NCI-H748 treated with DMSO at 0.1 percent for 48 hours (cell line): ENCODE data around the gene GDA.
"Not testable (repeated sequence)": the region's sequence is repeated elsewhere in the genome, so short reads cannot be mapped to it uniquely, and the experiment has no call there.

ENCODE experiments used
- DNase-seq: peaks from one replicate; lab custom pipeline; 2025; lab: John Stamatoyannopoulos, UW

GDA gene

DNA sequence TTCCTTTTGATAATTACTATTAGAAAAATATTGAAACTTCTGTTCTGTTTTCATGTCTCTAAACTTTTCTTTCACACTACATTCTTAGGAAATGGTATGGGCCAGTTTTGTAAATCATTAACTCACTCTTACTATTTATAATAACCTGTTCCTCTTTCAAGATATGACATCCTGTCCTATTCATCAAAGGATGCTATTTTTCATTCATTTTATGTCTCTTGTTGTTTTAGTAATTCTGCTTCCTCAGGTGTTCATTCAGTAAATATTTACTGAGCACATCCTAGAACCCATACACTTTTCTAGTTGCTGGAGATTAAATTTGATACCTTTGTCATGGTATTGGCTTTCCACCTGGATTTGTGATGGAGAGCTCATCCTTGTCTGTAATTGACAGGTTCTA, 58.0 kb downstream of the GDA start:
- no peak for DNase-seq

GRCh38 chr9:72210522-72210921, 61.3 kb downstream of the GDA start:
- DNase-seq = no peak

- DNase-seq = no peak
Observed at GRCh38 chr9:72211047-72211446, 61.8 kb downstream of the GDA start.

DNA sequence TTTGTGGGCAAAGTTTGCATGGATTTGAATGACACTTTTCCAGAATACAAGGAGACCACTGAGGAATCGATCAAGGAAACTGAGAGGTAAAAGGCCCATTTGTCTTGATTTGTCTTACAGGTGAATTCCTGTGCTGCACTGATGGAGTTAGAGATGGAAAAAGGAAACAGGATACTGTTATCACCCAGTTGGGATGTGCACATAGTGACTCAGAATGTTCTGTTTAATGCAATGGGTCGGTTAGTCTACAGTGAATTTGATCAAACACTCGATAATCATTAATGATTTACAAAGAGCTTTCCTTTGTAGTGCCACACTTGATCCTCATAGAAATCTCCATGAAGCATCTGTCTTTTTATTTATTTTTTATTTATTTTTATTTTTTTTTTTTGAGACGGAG, 64.7 kb downstream of the GDA start:
- no peak for DNase-seq

GRCh38 chr9:72217306-72217842, 68.1 kb downstream of the GDA start:
- DNase-seq = no peak

DNA sequence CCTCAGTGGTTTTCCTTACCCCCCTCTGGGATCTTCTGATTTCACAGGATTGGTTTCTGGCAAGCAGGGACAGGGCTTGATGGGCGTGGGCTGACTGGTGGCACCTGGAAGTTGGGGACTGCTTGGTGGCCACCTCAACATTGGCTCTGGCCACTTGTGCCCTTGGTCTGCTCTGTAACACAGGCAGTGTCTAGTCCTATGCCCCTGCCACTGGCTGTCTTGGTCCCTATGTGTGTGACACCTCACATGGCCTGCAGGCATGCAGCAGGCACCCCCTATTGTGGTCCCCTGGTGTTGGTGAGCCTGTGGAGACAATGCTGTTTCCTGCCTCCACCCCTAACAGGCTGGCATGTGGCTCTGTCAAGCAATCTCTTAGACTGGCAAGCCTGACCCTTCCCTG, 71.3 kb downstream of the GDA start:
- no peak for DNase-seq

- no peak for DNase-seq
Observed at GRCh38 chr9:72226146-72226812, 77.0 kb downstream of the GDA start.

DNA sequence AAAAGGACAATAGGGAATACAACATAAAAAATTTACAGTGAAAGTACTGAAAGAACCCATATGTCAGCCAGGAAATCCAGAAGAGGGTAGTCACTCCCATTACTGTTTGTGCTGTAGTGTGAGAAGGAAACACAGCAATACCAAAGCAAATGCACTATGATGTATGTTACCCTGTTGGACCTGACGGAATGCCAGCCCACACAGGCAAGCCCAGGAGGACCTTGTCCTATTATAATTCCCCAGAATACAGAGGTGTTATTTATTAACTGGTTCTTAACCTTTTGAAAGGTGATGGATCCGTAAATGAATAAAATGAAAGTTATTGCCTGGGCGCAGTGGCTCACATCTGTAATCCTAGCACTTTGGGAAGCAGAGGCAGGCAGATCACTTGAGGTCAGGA, 79.0 kb downstream of the GDA start:
- no peak for DNase-seq

DNA sequence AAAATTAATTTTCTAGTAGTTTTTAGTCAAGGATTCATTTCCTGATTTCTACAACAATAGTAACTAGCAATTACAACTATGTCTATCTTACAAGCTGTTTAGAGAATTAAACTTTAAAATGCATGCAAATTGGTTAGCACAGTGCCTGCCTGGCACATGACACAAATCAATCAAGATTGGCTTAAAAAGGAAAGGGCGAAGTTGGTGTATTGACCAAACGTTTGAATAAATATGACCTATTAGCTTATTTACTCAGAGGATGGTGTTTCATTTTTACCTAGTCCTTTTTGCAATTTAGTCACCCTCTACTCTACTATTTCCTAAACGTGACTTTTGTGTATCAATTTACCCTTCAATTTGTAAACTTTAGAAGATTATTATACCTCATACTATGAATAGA, 83.5 kb downstream of the GDA start:
- DNase-seq = no peak

DNA sequence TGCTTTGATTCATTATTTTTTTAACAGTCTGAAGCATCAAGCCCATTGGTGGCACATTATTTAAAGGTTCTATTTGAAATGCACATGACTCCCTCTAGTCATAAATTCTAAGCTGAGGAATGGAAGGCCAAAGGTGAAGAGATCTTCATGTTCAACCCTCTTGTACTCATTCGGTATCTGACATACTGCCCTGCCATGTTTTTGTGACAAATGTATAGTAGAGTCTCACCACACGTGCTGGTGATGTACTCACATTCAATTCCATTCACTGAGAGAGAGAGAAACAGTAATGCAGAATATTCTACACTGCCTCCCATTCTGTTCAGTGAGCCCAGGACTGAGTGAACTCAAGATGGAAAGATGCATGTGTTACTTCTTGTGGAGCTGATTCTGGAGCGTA, 98.3 kb downstream of the GDA start:
- DNase-seq = no peak

DNA sequence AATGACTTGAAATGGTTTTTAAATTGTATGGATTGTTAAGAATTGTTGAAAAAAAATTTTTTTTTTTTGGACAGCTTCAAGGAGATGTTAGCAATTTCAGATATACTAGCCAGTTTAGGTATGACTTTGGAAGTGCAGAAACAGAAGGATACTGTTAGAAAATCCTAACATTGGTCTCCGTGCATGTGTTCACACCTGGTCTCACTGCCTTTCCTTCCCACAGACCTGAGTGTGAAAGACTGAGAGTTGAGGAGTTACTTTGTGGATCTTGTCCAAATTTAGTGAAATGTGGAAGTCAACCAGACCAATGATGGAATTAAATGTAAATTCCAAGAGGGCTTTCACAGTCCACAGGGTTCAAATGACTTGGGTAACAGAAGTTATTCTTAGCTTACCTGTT, 102.3 kb downstream of the GDA start:
- DNase-seq = no peak

GRCh38 chr9:72254901-72255545, 105.8 kb downstream of the GDA start:
- no peak for DNase-seq

- no peak for DNase-seq
Observed at GRCh38 chr9:72255569-72255968, 106.3 kb downstream of the GDA start.

DNA sequence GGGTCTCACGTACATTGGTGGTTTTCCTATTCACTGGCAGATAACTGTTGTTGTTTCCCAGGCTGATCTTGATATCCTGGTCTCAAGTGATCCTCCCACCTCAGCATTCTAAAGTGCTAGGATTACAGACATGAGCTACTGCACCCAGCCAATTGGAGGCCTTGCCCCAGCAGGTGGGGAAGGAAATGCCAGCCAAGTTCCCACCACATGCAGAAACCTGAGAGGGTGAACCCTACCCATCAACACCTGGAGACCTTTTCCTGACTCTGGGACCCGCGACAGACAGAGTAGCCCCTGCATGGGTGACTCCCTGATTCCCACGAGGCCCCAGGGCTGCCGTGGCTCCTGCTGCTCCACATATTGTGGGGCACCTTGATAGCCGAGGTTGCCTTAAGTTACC, 107.7 kb downstream of the GDA start:
- DNase-seq = no peak

- DNase-seq = no peak
Observed at GRCh38 chr9:72257814-72258213, 108.6 kb downstream of the GDA start.

DNA sequence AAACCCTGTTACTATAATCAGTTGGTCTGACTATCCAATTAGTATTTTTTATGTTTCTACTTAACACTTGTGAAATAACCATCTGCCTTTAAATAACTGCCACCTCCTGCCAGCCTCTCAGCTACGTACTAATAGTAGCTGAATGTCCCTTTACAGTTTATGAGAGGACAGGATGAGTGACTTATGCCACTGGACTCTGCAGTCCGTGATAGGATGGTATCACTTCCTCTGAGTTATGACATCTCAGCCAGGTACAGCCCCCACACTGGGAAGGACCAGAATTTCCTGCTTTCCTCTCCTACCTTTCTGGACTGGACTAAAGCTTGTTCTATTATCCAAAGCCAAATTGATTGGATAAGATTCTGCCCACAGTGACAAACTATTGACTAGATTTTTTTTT, 112.8 kb downstream of the GDA start:
- DNase-seq = no peak

DNA sequence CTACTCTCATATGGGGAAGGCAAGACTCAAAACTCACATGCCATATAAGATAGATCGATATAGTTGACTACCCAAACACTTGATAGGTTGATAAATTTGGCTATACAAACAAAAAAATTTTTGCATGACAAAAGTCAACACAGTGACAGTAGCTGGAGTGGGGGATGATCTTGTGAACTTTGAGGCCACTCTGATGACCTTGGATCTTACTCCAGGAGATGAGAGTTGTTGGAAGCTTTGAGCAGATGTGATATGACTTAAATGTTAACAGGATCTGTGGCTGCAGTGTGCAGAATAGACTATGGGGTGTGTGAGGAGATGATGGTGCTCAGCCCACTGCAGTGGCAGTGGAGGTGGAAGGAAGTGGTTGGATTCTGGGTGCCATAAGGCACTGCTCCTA, 114.3 kb downstream of the GDA start:
- DNase-seq = no peak

DNA sequence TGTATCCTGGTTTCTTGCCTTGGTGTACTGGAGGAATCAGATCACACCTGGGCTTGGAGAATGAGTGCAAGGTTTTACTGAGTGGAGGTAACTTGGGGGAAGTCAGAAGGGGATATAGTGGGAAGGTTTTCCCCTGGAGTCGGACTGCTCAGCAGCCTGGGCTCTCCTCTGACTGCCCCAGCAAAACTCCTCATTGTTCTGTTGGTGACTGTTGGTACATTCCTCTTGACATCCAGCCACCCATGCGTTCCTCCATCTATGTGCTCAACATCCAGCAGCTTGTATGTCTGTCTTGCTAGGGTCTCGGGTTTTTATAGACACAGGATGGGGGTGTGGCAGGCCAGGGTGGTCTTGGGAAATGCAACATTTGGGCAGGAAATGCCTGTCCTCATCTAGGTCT, 119.7 kb downstream of the GDA start:
- DNase-seq = no peak

GRCh38 chr9:72270359-72270758, 121.1 kb downstream of the GDA start:
- DNase-seq = not testable (repeated sequence)

GRCh38 chr9:72271613-72272478, 122.6 kb downstream of the GDA start:
- peak; percentile 33 for DNase-seq

DNA sequence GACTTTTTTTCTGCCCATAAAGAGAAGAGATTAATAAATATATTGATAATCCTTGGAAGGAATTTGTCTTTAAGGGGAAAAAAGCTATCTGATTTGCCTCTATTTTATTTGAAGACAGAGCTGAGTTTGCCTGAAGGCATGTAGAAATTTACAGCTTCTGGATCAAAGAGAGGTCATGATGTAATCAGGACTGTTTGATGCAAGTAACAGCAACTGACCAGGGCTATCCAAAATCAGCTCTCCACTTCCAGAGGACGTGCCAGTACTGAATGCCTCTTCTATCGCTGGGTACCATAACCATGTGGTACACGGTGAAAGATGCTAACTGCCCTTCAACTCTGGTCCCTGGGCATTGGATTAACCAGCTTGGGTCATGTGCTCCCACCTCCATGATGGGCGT, 125.2 kb downstream of the GDA start:
- DNase-seq = no peak

GRCh38 chr9:72274916-72275315, 125.7 kb downstream of the GDA start:
- no peak for DNase-seq

- no peak for DNase-seq
Observed at GRCh38 chr9:72276429-72276828, 127.2 kb downstream of the GDA start.
